SK-N-SH treated with all-trans-retinoic acid at 6 μM for 48 hours (cell line): ENCODE results near the gene NR1H4.

Experiments used
- ATAC-seq: fragments of 200-7000 bp; cut with Tn5 transposase; 3 replicates; pipeline ENCODE4 v1.9.1; 2020; ENCODE audit warnings: mild to moderate bottlenecking, moderate library complexity
- ARNTL ChIP-seq: fragments of 450-650 bp; formaldehyde crosslinking; IDR thresholded peaks from 2 replicates; pipeline ENCODE4 v1.5.0; 2020; ENCODE audit warnings: low read depth, mild to moderate bottlenecking, moderate library complexity, borderline replicate concordance
- BACH2 ChIP-seq: fragments of 250-450 bp; sonication (Bioruptor Pico); IDR thresholded peaks from 2 replicates; pipeline ENCODE4 v1.9.0; 2021; ENCODE audit warnings: mild to moderate bottlenecking, borderline replicate concordance
- CSDC2 ChIP-seq: fragments of 250-450 bp; sonication (Bioruptor Pico); IDR thresholded peaks from 2 replicates; pipeline ENCODE4 v1.5.0; 2020; ENCODE audit warnings: mild to moderate bottlenecking, moderate library complexity
- ESRRG ChIP-seq: fragments of 250-450 bp; sonication (Bioruptor Pico); IDR thresholded peaks from 2 replicates; pipeline ENCODE4 v1.6.1; 2021; ENCODE audit warnings: mild to moderate bottlenecking
- GLIS3 ChIP-seq: fragments of 250-450 bp; sonication (Bioruptor Pico); IDR thresholded peaks from 2 replicates; pipeline ENCODE4 v1.5.0; 2020; ENCODE audit warnings: mild to moderate bottlenecking, moderate library complexity
- ISL1 ChIP-seq: fragments of 250-450 bp; sonication (Bioruptor Pico); IDR thresholded peaks from 2 replicates; pipeline ENCODE4 v2.1.2; 2022; ENCODE audit warnings: mild to moderate bottlenecking, moderate library complexity
- OSR1 ChIP-seq: fragments of 250-450 bp; sonication (Bioruptor Pico); IDR thresholded peaks from 2 replicates; pipeline ENCODE4 v1.8.0; 2022; ENCODE audit warnings: moderate library complexity, mild to moderate bottlenecking, inconsistent platforms
- PPARA ChIP-seq: fragments of 250-450 bp; sonication (Bioruptor Pico); IDR thresholded peaks from 2 replicates; pipeline ENCODE4 v1.5.0; 2020; ENCODE audit warnings: mild to moderate bottlenecking, borderline replicate concordance
- RARB ChIP-seq: fragments of 250-450 bp; sonication (Bioruptor Pico); IDR thresholded peaks from 2 replicates; pipeline ENCODE4 v1.8.0; 2021; ENCODE audit warnings: mild to moderate bottlenecking, moderate library complexity
- SNAI2 ChIP-seq: fragments of 250-450 bp; sonication (Bioruptor Pico); IDR thresholded peaks from 2 replicates; pipeline ENCODE4 v1.5.0; 2020; ENCODE audit warnings: mild to moderate bottlenecking, moderate library complexity
- TCF4 ChIP-seq: fragments of 250-450 bp; sonication (Bioruptor Pico); IDR thresholded peaks from 2 replicates; pipeline ENCODE4 v1.8.0; 2021; ENCODE audit warnings: mild to moderate bottlenecking, moderate library complexity, borderline replicate concordance
- TOX ChIP-seq: fragments of 250-450 bp; sonication (Bioruptor Pico); IDR thresholded peaks from 2 replicates; pipeline ENCODE4 v1.8.0; 2021; ENCODE audit warnings: mild to moderate bottlenecking, moderate library complexity, borderline replicate concordance
- ZC3H10 ChIP-seq: fragments of 250-450 bp; sonication (Bioruptor Pico); IDR thresholded peaks from 2 replicates; pipeline ENCODE4 v1.5.1; 2021; ENCODE audit warnings: mild to moderate bottlenecking, moderate library complexity
- ZFP3 ChIP-seq: fragments of 250-450 bp; sonication (Bioruptor Pico); IDR thresholded peaks from 2 replicates; pipeline ENCODE4 v1.5.0; 2020; ENCODE audit warnings: mild to moderate bottlenecking, moderate library complexity
- ZFP30 ChIP-seq: fragments of 450-650 bp; formaldehyde crosslinking; IDR thresholded peaks from 2 replicates; pipeline ENCODE4 v1.5.0; 2022; ENCODE audit warnings: mild to moderate bottlenecking, moderate library complexity
- ZNF565 ChIP-seq: fragments of 450-650 bp; formaldehyde crosslinking; conservative IDR thresholded peaks from 2 replicates; pipeline ENCODE4 v1.5.0; 2020; ENCODE audit warnings: low read depth, mild to moderate bottlenecking, moderate library complexity
- ZNF70 ChIP-seq: fragments of 450-650 bp; formaldehyde crosslinking; IDR thresholded peaks from 2 replicates; pipeline ENCODE4 v1.5.0; 2020; ENCODE audit warnings: mild to moderate bottlenecking, moderate library complexity
- ZNF8 ChIP-seq: fragments of 450-650 bp; formaldehyde crosslinking; IDR thresholded peaks from 2 replicates; pipeline ENCODE4 v1.5.0; 2020; ENCODE audit warnings: mild to moderate bottlenecking, moderate library complexity
- TF ChIP-seq, protein P1 (sequence below): fragments of 250-450 bp; sonication (Bioruptor Pico); IDR thresholded peaks from 2 replicates; pipeline ENCODE4 v1.5.0; 2020; ENCODE audit warnings: mild to moderate bottlenecking, moderate library complexity
- TF ChIP-seq, protein P2 (sequence below): fragments of 250-450 bp; sonication (Bioruptor Pico); IDR thresholded peaks from 2 replicates; pipeline ENCODE4 v1.8.0; 2021; ENCODE audit warnings: low read depth, mild to moderate bottlenecking, moderate library complexity, borderline replicate concordance
- TF ChIP-seq, protein P3 (sequence below): fragments of 250-450 bp; sonication (Bioruptor Pico); IDR thresholded peaks from 2 replicates; pipeline ENCODE4 v1.8.0; 2020; ENCODE audit warnings: mild to moderate bottlenecking, moderate library complexity, borderline replicate concordance
- TF ChIP-seq, protein P4 (sequence below): fragments of 250-450 bp; sonication (Bioruptor Pico); IDR thresholded peaks from 2 replicates; pipeline ENCODE4 v1.5.1; 2020; ENCODE audit warnings: low read depth, mild to moderate bottlenecking, moderate library complexity

NR1H4 gene

DNA sequence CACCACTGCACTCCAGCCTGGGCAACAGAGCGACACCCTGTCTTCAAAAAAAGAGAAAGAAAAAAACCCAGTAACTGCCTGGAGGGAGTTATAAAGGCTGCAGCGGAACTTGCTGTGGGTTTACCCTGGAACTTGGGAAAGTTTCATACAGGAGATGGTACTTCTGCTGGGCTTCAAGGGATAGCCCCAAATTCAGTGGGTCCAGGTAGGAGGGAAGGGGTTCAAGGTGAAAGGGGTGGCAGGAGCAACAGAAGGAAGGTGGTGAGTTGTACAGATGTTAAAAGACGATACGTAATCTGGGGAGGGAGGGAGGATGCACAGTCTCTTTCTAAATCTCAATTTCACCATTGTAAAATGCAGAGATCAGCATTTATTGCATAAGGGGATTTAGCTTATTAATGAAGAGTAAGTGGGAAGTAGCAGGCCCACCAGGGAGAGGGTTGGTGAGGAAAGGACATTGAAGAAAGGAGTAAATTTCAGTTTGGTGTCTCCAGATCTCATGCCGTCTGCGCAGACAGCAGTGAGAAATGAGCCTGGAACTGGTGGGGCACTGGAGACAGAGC, 91.3 kb downstream of the NR1H4 start:
- TF ChIP-seq ISL1 (CRISPR knock-in tag) (no peak), ARNTL (CRISPR knock-in tag) (no peak), ZNF70 (CRISPR knock-in tag) (no peak), OSR1 (CRISPR knock-in tag) (no peak), ZNF565 (no peak), ZNF8 (CRISPR knock-in tag) (no peak), ESRRG (CRISPR knock-in tag) (no peak), TOX (CRISPR knock-in tag) (no peak)
- ATAC-seq: no peak

- no peak for TF ChIP-seq ISL1 (CRISPR knock-in tag)
- TF ChIP-seq, protein P1, sequence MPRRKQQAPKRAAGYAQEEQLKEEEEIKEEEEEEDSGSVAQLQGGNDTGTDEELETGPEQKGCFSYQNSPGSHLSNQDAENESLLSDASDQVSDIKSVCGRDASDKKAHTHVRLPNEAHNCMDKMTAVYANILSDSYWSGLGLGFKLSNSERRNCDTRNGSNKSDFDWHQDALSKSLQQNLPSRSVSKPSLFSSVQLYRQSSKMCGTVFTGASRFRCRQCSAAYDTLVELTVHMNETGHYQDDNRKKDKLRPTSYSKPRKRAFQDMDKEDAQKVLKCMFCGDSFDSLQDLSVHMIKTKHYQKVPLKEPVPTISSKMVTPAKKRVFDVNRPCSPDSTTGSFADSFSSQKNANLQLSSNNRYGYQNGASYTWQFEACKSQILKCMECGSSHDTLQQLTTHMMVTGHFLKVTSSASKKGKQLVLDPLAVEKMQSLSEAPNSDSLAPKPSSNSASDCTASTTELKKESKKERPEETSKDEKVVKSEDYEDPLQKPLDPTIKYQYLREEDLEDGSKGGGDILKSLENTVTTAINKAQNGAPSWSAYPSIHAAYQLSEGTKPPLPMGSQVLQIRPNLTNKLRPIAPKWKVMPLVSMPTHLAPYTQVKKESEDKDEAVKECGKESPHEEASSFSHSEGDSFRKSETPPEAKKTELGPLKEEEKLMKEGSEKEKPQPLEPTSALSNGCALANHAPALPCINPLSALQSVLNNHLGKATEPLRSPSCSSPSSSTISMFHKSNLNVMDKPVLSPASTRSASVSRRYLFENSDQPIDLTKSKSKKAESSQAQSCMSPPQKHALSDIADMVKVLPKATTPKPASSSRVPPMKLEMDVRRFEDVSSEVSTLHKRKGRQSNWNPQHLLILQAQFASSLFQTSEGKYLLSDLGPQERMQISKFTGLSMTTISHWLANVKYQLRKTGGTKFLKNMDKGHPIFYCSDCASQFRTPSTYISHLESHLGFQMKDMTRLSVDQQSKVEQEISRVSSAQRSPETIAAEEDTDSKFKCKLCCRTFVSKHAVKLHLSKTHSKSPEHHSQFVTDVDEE: no peak
- TF ChIP-seq ZFP30: no peak
- TF ChIP-seq ESRRG (CRISPR knock-in tag): no peak
- no peak for TF ChIP-seq ZNF70 (CRISPR knock-in tag)
- TF ChIP-seq TOX (CRISPR knock-in tag): no peak
- TF ChIP-seq, protein P2, sequence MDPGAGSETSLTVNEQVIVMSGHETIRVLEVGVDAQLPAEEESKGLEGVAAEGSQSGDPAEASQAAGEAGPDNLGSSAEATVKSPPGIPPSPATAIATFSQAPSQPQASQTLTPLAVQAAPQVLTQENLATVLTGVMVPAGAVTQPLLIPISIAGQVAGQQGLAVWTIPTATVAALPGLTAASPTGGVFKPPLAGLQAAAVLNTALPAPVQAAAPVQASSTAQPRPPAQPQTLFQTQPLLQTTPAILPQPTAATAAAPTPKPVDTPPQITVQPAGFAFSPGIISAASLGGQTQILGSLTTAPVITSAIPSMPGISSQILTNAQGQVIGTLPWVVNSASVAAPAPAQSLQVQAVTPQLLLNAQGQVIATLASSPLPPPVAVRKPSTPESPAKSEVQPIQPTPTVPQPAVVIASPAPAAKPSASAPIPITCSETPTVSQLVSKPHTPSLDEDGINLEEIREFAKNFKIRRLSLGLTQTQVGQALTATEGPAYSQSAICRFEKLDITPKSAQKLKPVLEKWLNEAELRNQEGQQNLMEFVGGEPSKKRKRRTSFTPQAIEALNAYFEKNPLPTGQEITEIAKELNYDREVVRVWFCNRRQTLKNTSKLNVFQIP: no peak
- TF ChIP-seq ZFP3: no peak
- no peak for TF ChIP-seq OSR1 (CRISPR knock-in tag)
- TF ChIP-seq, protein P3, sequence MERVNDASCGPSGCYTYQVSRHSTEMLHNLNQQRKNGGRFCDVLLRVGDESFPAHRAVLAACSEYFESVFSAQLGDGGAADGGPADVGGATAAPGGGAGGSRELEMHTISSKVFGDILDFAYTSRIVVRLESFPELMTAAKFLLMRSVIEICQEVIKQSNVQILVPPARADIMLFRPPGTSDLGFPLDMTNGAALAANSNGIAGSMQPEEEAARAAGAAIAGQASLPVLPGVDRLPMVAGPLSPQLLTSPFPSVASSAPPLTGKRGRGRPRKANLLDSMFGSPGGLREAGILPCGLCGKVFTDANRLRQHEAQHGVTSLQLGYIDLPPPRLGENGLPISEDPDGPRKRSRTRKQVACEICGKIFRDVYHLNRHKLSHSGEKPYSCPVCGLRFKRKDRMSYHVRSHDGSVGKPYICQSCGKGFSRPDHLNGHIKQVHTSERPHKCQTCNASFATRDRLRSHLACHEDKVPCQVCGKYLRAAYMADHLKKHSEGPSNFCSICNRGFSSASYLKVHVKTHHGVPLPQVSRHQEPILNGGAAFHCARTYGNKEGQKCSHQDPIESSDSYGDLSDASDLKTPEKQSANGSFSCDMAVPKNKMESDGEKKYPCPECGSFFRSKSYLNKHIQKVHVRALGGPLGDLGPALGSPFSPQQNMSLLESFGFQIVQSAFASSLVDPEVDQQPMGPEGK (CRISPR knock-in tag): no peak
- TF ChIP-seq GLIS3 (CRISPR knock-in tag): no peak
- no peak for TF ChIP-seq PPARA (CRISPR knock-in tag)
- no peak for TF ChIP-seq RARB (CRISPR knock-in tag)
- TF ChIP-seq ARNTL (CRISPR knock-in tag): no peak
- TF ChIP-seq BACH2 (CRISPR knock-in tag): no peak
- no peak for TF ChIP-seq TCF4
- no peak for TF ChIP-seq SNAI2 (CRISPR knock-in tag)
- TF ChIP-seq, protein P4, sequence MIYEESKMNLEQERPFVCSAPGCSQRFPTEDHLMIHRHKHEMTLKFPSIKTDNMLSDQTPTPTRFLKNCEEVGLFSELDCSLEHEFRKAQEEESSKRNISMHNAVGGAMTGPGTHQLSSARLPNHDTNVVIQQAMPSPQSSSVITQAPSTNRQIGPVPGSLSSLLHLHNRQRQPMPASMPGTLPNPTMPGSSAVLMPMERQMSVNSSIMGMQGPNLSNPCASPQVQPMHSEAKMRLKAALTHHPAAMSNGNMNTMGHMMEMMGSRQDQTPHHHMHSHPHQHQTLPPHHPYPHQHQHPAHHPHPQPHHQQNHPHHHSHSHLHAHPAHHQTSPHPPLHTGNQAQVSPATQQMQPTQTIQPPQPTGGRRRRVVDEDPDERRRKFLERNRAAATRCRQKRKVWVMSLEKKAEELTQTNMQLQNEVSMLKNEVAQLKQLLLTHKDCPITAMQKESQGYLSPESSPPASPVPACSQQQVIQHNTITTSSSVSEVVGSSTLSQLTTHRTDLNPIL (CRISPR knock-in tag): no peak
- TF ChIP-seq CSDC2 (CRISPR knock-in tag): no peak
- no peak for ATAC-seq
Observed at GRCh38 chr12:100565987-100566545, 92.4 kb downstream of the NR1H4 start.

DNA sequence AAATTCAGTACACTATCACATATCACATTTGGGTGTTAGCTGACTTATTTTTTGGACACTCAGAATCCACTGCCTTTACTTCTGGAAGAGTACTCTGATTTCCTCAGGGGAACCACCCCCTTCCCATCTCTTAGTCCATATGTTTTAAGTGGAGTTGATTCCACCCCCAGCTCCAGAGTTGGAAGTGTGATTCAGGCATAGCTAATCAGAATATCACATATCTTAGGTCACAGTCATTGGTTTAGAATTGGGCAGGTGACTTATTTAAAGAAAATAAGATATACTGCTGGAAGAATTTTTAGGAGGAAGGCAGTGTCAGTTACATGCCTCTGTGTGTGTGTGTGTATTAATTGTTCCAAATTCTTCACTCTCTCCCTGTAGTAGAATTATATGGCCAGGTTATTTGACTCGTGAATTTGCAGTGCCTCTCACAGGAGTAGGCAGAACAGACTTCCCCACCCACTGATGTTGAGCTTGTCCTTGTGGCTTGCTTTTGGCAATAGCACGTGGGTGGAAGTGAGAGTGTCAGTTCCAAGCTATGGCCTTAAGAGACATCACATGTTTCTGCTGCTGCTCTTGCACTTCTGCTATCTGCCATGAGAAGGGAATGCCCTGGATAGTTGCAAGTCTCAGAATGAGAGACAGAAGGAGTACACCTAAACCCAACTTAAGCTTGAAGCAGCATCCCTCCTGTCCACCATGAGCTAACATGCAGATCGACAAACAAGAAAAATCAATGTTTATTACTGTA, 93.4 kb downstream of the NR1H4 start:
- ATAC-seq: no peak; the same call in 2 of the 3 replicates
- TF ChIP-seq ARNTL (CRISPR knock-in tag) (no peak), ZC3H10 (CRISPR knock-in tag) (no peak), ZNF8 (CRISPR knock-in tag) (no peak), TCF4 (no peak), OSR1 (CRISPR knock-in tag) (no peak)
- TF ChIP-seq, protein P3 (CRISPR knock-in tag): no peak
